ENCODE measurements around the gene SULT1A3.

DNA sequence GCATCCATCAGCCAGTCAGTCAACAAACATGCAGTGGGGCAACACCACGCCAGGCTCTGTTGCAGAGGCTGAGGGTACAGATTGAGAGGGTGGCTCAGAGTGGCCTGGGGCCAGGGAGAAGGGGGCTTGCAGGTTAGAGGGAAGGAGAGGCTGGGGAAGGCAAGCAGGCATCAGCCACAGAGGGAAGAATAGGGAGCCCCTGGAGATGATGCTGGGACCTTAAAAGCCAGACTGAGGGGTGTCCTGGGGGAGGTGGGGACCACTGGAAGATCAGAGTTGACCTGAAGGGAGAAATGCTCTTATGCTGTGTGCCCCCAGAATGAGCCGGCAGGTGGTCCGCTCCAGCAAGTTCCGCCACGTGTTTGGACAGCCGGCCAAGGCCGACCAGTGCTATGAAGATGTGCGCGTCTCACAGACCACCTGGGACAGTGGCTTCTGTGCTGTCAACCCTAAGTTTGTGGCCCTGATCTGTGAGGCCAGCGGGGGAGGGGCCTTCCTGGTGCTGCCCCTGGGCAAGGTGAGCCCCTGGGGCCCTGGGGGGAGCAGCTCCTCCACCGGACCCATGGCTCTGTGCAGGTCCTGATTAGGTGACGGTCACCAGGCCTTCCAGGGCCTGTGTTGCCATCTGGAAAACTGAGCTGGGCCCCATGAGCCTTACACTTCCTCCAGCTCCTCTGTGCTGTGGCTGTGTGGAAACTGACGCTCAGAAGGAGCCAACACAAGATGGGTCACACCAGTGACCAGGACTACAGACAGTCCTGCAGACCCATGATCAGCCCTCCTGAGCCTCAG lies 14.0 kb upstream of the SULT1A3 start:
- TF ChIP-seq, protein P1, sequence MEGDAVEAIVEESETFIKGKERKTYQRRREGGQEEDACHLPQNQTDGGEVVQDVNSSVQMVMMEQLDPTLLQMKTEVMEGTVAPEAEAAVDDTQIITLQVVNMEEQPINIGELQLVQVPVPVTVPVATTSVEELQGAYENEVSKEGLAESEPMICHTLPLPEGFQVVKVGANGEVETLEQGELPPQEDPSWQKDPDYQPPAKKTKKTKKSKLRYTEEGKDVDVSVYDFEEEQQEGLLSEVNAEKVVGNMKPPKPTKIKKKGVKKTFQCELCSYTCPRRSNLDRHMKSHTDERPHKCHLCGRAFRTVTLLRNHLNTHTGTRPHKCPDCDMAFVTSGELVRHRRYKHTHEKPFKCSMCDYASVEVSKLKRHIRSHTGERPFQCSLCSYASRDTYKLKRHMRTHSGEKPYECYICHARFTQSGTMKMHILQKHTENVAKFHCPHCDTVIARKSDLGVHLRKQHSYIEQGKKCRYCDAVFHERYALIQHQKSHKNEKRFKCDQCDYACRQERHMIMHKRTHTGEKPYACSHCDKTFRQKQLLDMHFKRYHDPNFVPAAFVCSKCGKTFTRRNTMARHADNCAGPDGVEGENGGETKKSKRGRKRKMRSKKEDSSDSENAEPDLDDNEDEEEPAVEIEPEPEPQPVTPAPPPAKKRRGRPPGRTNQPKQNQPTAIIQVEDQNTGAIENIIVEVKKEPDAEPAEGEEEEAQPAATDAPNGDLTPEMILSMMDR (IDR thresholded peaks at IDR 0.05) = no peak
- no peak for TF ChIP-seq POLR2AphosphoS5 (IDR thresholded peaks at IDR 0.05)
- no peak for TF ChIP-seq POLR2A (IDR thresholded peaks at IDR 0.05)
